ENCODE measurements around the gene ZBTB40. TPM values are rescaled to one million over a fixed set of nuclear protein-coding genes. Genes with fewer than 3 reads are reported as not detected.
A peak's percentile ranks its signal among the peaks of the same experiment; 100 is the strongest.

Gene ZBTB40
- total RNA-seq, 1 donor from 2014 or later, result 14.9 TPM

DNA sequence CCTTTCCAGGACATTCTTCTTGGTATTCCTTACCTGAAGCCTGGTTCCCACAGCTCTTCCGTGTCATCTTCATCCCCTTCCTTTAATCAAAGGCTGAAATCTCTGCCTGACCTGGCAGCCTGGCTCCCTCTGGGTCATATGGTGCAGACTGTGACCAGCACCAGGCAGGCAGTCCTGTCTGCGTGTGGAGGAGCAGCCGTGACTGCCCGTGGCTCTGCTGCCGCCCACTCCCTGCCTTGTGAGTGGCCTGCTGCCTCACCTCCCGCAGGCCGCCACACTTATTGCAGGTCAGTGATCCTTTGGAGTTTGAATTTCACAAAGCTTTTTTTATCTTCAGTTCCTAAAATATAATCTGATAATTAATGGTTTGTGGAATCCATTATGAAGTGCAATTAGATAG is 75.5 kb downstream of the ZBTB40 start:
- DNase-seq (ENCODE audit: low spot score), result no peak
- Mint-ChIP-seq H3K9me3 (no peaks in the 10 kb centered on the region), H3K27me3 (ENCODE audit: insufficient read depth, low read depth) (no peaks in the 10 kb centered on the region), H3K27ac (no peak overlapping the region), H3K4me1 (peaks cover 9% of the 10 kb centered on the region), H3K36me3 (peaks cover 7% of the 10 kb centered on the region), H3K4me3 (no peak overlapping the region)
- no peak overlapping the region for H3K4me2 ChIP-seq
- no peaks in the 10 kb centered on the region for H3K27me3 ChIP-seq
- H3K27ac ChIP-seq, result no peak overlapping the region
- H3K9me3 ChIP-seq (ENCODE audit: low read depth), result no peaks in the 10 kb centered on the region
- H4K20me1 ChIP-seq (ENCODE audit: low read depth), result no peaks in the 10 kb centered on the region
- no peaks in the 10 kb centered on the region for H3K79me2 ChIP-seq (ENCODE audit: low read depth)
- H3F3A ChIP-seq (ENCODE audit: low read depth), result no peaks in the 10 kb centered on the region
- TF ChIP-seq EZH2 (IDR thresholded peaks at IDR 0.05), result no peak
- H3K36me3 ChIP-seq, result no peaks in the 10 kb centered on the region
- no peak overlapping the region for H3K4me3 ChIP-seq
- no peak overlapping the region for H2AFZ ChIP-seq (replicated peaks)
- no peaks in the 10 kb centered on the region for H3K4me1 ChIP-seq
- H3K9ac ChIP-seq, result no peak overlapping the region

DNA sequence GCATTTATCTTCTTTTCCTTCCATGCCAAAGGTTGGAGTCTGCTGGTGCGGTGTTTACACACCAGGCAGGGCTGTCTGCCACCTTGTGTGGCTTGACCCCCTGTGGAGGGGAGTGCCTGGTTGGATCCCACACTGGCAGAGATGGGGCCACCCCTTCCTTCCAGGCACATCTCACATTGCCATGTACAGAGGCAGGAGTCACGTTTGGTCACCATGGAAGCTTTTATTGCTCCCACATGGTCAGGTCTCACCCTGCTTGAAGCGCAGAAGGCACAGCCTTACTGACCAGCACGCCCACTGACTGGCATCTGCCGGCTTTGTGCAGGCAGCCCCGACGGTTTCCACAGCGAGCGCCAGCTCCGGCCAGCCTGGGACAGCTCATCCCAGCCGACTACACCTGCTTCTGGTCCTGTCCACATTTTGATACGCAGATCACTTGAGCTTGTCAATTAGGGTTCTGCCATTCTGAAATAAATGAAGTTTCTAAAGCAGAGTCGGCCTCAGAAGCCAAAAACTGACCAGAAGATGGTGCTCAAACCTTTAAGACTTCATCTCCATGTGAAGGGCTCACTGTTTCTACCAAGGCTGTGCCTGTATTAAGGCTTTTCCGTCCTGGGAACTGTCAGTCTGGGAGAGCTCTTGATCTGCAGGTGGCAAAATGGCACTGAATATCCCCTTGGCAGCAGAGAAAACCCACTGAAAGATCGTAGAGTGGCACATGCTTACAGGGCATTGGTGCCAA is 76.1 kb downstream of the ZBTB40 start:
- Histone ChIP-seq H3K9ac (no peak overlapping the region), H3K4me2 (no peak overlapping the region), H3K9me3 (ENCODE audit: low read depth) (no peaks in the 10 kb centered on the region), H3K27ac (no peak overlapping the region), H3F3A (ENCODE audit: low read depth) (no peaks in the 10 kb centered on the region), H4K20me1 (ENCODE audit: low read depth) (no peaks in the 10 kb centered on the region), H3K4me3 (no peak overlapping the region), H3K36me3 (no peaks in the 10 kb centered on the region), H3K27me3 (no peaks in the 10 kb centered on the region), H3K4me1 (no peaks in the 10 kb centered on the region), H2AFZ (replicated peaks) (no peak overlapping the region), H3K79me2 (ENCODE audit: low read depth) (no peaks in the 10 kb centered on the region)
- peak; percentile 62 for TF ChIP-seq CTCF (IDR thresholded peaks at IDR 0.05)
- TF ChIP-seq EZH2 (IDR thresholded peaks at IDR 0.05), result no peak
- DNase-seq (ENCODE audit: low spot score), result peak; percentile 64
- Mint-ChIP-seq H3K9me3 (no peaks in the 10 kb centered on the region), H3K4me1 (peaks cover 9% of the 10 kb centered on the region), H3K36me3 (peaks cover 4% of the 10 kb centered on the region), H3K27me3 (ENCODE audit: insufficient read depth, low read depth) (no peaks in the 10 kb centered on the region), H3K4me3 (no peak overlapping the region), H3K27ac (no peak overlapping the region)

- Histone ChIP-seq H3K9ac (no peak overlapping the region), H4K20me1 (ENCODE audit: low read depth) (no peaks in the 10 kb centered on the region), H3K4me1 (no peaks in the 10 kb centered on the region), H3K79me2 (ENCODE audit: low read depth) (no peaks in the 10 kb centered on the region), H3K27me3 (no peaks in the 10 kb centered on the region), H3K36me3 (no peaks in the 10 kb centered on the region), H2AFZ (replicated peaks) (no peak overlapping the region), H3K9me3 (ENCODE audit: low read depth) (no peaks in the 10 kb centered on the region), H3K4me2 (no peak overlapping the region), H3K27ac (no peak overlapping the region), H3K4me3 (no peak overlapping the region), H3F3A (ENCODE audit: low read depth) (no peaks in the 10 kb centered on the region)
- no peaks in the 10 kb centered on the region for H3K9me3 Mint-ChIP-seq
- H3K4me1 Mint-ChIP-seq, result peaks cover 9% of the 10 kb centered on the region
- H3K36me3 Mint-ChIP-seq, result peaks cover 4% of the 10 kb centered on the region
- no peak for DNase-seq (ENCODE audit: low spot score)
- H3K27ac Mint-ChIP-seq, result no peak overlapping the region
- H3K4me3 Mint-ChIP-seq, result no peak overlapping the region
- no peaks in the 10 kb centered on the region for H3K27me3 Mint-ChIP-seq (ENCODE audit: insufficient read depth, low read depth)
- TF ChIP-seq EZH2 (IDR thresholded peaks at IDR 0.05) (no peak), EZH2phosphoT487 (IDR thresholded peaks at IDR 0.05) (no peak), CTCF (IDR thresholded peaks at IDR 0.05) (no peak)
These were observed 76.8 kb downstream of the ZBTB40 start for GRCh38 chr1:22528451-22528850.

- no peak overlapping the region for H3K4me2 ChIP-seq
- TF ChIP-seq EZH2 (IDR thresholded peaks at IDR 0.05), result no peak
- no peak for TF ChIP-seq EZH2phosphoT487 (IDR thresholded peaks at IDR 0.05)
- TF ChIP-seq CTCF (IDR thresholded peaks at IDR 0.05), result no peak
- H4K20me1 ChIP-seq (ENCODE audit: low read depth), result no peaks in the 10 kb centered on the region
- Mint-ChIP-seq H3K27ac (peak overlapping the region; percentile 55), H3K27me3 (ENCODE audit: insufficient read depth, low read depth) (no peaks in the 10 kb centered on the region), H3K4me1 (peaks cover 9% of the 10 kb centered on the region), H3K4me3 (no peak overlapping the region), H3K36me3 (no peaks in the 10 kb centered on the region), H3K9me3 (no peaks in the 10 kb centered on the region)
- no peaks in the 10 kb centered on the region for H3K4me1 ChIP-seq
- no peaks in the 10 kb centered on the region for H3K36me3 ChIP-seq
- H3K9ac ChIP-seq, result no peak overlapping the region
- no peaks in the 10 kb centered on the region for H3F3A ChIP-seq (ENCODE audit: low read depth)
- no peaks in the 10 kb centered on the region for H3K9me3 ChIP-seq (ENCODE audit: low read depth)
- H3K27me3 ChIP-seq, result no peaks in the 10 kb centered on the region
- H3K79me2 ChIP-seq (ENCODE audit: low read depth), result no peaks in the 10 kb centered on the region
- no peak overlapping the region for H3K27ac ChIP-seq
- peak; percentile 42 for DNase-seq (ENCODE audit: low spot score)
- no peak overlapping the region for H2AFZ ChIP-seq (replicated peaks)
- no peak overlapping the region for H3K4me3 ChIP-seq
These were observed 78.4 kb downstream of the ZBTB40 start for GRCh38 chr1:22529901-22530621.

Measured in neural progenitor cell (in vitro differentiated cells).